ENCODE results near the gene FKBP15. TPM values are rescaled to one million over a fixed set of nuclear protein-coding genes. Genes with fewer than 3 reads are reported as not detected.

Gene FKBP15
- total RNA-seq, 4 donors from 2014 or later = 18.1 to 23.0 (median 20.6) TPM

- TF ChIP-seq CTCF (IDR thresholded peaks at IDR 0.05) = no peak
- no peak for TF ChIP-seq EP300 (IDR thresholded peaks at IDR 0.05)
- no peak for TF ChIP-seq POLR2A (IDR thresholded peaks at IDR 0.05; ENCODE audit: low read depth)
- no peak for TF ChIP-seq POLR2AphosphoS5 (IDR thresholded peaks at IDR 0.05)
- 89% methylated on average over 2 of the region's 2 CpGs for WGBS
- Histone ChIP-seq H3K9me3 (no peaks in the 10 kb centered on the region), H3K4me1 (no peaks in the 10 kb centered on the region), H3K27me3 (no peaks in the 10 kb centered on the region), H3K36me3 (peaks cover 29 to 88% (median 69%) of the 10 kb centered on the region in 4 donors), H3K4me3 (no peak overlapping the region), H3K27ac (replicated peaks in 1 of 4) (no peak overlapping the region)
- intact Hi-C loops (cut with DNase I) = no loop called here
- DNase-seq (ENCODE audit: extremely low spot score) = no peak
Observed at GRCh38 chr9:113192455-113192854, 28.6 kb downstream of the FKBP15 start.

- peak overlapping the region; percentile 43 to 65 (median 60) for H3K27ac ChIP-seq (replicated peaks in 1 of 4)
- intact Hi-C loops (cut with DNase I) = no loop called here
- WGBS = 51% methylated on average over 9 of the region's 9 CpGs
Observed at GRCh38 chr9:113187929-113188595, 33.0 kb downstream of the FKBP15 start.

DNA sequence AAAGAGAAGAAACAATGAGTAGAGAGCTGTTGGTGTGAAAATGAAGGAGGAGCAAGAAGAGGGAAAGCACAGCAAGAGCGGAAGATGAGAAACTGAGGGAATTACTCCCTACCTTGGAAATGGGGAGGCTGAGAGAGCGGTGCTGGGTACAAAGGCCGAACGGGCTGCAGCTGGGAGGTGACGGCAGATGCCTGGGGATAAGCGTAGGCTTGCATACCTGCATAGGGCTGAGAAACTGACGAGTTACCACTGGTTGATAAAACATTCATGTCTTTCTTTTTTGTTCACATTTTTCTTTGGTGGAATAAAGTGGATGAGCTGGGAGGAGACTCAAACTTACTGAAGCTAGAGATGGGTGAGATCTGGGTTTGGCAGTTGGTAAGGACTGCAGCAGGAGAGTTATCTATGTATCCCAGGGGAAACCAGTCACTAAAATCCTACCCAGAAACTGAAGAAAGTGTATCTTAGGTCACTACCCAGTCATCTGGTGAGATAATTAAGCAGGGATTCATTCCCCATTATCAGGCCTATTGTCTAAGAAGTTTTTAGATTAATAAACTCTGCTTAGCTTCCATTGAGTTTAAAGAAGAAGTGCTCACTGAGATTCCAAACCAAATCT is 34.8 kb downstream of the FKBP15 start:
- DNase-seq (ENCODE audit: extremely low spot score) = peak; percentile 34

More at GRCh38 chr9:113187929-113188595, 33.0 kb downstream of the FKBP15 start:
- no peaks in the 10 kb centered on the region for H3K27me3 ChIP-seq
- H3K4me3 ChIP-seq = peak overlapping the region; percentile 4 to 28 (median 18)
- H3K4me1 ChIP-seq = no peaks in the 10 kb centered on the region
- no peak for TF ChIP-seq POLR2A (IDR thresholded peaks at IDR 0.05; ENCODE audit: low read depth)
- TF ChIP-seq POLR2AphosphoS5 (IDR thresholded peaks at IDR 0.05) = peak; percentile 70 to 78
- TF ChIP-seq EP300 (IDR thresholded peaks at IDR 0.05) = no peak
- no peaks in the 10 kb centered on the region for H3K9me3 ChIP-seq
- H3K36me3 ChIP-seq = peaks cover 51 to 94% (median 85%) of the 10 kb centered on the region in 4 donors
- DNase-seq (ENCODE audit: extremely low spot score) = peak; percentile 93

DNA sequence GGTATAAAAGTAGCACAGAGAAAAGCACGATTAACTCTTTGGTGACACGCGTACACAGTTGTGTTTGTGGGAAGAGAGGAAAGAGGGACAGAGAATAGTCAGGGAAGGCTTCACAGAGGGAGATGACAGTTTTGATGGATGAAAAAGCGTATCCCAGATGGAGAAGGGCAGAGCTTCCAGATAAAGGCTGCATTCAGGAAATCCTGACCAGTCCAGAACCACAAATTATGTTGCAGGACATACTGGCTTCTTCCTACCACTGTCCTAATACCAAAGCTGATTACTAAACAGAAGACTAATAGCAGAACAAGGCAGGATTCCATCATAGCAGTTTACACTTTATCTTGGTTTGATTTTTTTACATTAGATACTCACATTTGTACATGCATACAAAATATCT is 35.8 kb downstream of the FKBP15 start:
- TF ChIP-seq POLR2A (IDR thresholded peaks at IDR 0.05; ENCODE audit: low read depth) (no peak), POLR2AphosphoS5 (IDR thresholded peaks at IDR 0.05) (no peak), CTCF (IDR thresholded peaks at IDR 0.05) (no peak), EP300 (IDR thresholded peaks at IDR 0.05) (no peak)
- Histone ChIP-seq H3K27me3 (no peaks in the 10 kb centered on the region), H3K27ac (replicated peaks in 1 of 4) (no peak overlapping the region), H3K9me3 (no peaks in the 10 kb centered on the region), H3K4me3 (no peak overlapping the region), H3K36me3 (peaks cover 63 to 94% (median 88%) of the 10 kb centered on the region in 4 donors), H3K4me1 (no peaks in the 10 kb centered on the region)
- 82% methylated on average over 4 of the region's 4 CpGs for WGBS
- intact Hi-C loops (cut with DNase I) = no loop called here
- DNase-seq (ENCODE audit: extremely low spot score) = peak; percentile 12

More for the DNA sequence above, 34.8 kb downstream of the FKBP15 start:
- H3K4me1 ChIP-seq = no peaks in the 10 kb centered on the region
- WGBS = 91% methylated on average over 7 of the region's 7 CpGs
- intact Hi-C loops (cut with DNase I) = no loop called here
- H3K27ac ChIP-seq (replicated peaks in 1 of 4) = no peak overlapping the region
- no peak overlapping the region for H3K4me3 ChIP-seq
- H3K9me3 ChIP-seq = no peaks in the 10 kb centered on the region
- TF ChIP-seq EP300 (IDR thresholded peaks at IDR 0.05) = no peak
- no peaks in the 10 kb centered on the region for H3K27me3 ChIP-seq
- peaks cover 61 to 95% (median 89%) of the 10 kb centered on the region in 4 donors for H3K36me3 ChIP-seq

DNA sequence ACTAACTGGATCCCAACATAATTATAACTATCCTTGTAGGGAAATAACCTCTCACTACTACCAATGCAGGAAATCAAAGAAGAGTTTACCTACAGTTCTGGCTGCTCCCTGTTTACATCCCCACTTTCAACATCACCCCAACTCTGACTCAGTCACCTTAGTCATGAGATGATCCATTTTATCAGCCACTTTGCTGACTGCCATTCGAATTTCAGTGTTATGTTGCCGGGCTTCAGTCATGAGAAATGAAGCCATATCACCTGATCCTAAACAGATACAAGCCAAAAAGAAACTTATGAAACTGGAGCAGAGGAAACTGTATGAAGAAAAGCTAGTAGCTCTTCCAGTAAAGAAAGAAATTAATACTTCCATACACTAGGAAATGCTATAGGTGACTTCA is 36.5 kb downstream of the FKBP15 start:
- 89% methylated on average over 2 of the region's 2 CpGs for WGBS
- Histone ChIP-seq H3K4me1 (no peaks in the 10 kb centered on the region), H3K27ac (replicated peaks in 1 of 4) (no peak overlapping the region), H3K9me3 (no peaks in the 10 kb centered on the region), H3K36me3 (peaks cover 63 to 96% (median 87%) of the 10 kb centered on the region in 4 donors), H3K27me3 (no peaks in the 10 kb centered on the region), H3K4me3 (no peak overlapping the region)
- no peak for TF ChIP-seq EP300 (IDR thresholded peaks at IDR 0.05)
- no peak for TF ChIP-seq CTCF (IDR thresholded peaks at IDR 0.05)
- TF ChIP-seq POLR2A (IDR thresholded peaks at IDR 0.05; ENCODE audit: low read depth) = no peak
- no peak for TF ChIP-seq POLR2AphosphoS5 (IDR thresholded peaks at IDR 0.05)
- intact Hi-C loops (cut with DNase I) = no loop called here
- DNase-seq (ENCODE audit: extremely low spot score) = peak; percentile 0

All from esophagus muscularis mucosa (tissue), 4 donors.